ENCODE results near the gene GMDS.

DNA sequence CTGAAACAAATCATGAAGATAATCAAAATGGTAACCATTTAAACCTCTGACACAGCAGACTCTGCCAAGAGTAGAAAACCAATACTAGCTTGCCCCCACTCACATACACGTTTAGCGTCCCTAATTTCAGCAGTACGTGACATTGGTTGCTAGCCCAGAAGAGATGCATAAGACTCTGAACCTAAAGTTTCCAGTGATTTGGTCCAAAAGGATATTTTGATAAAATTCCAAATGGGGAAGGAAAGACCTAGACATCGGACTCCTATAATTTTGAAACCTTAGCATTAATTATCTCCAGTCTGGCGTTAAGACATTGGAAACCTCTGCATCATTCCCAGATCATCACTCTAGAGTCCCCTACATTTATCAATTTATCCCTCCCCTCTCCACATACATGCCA lies 98.1 kb downstream of the GMDS start:
- TF ChIP-seq, protein P1, sequence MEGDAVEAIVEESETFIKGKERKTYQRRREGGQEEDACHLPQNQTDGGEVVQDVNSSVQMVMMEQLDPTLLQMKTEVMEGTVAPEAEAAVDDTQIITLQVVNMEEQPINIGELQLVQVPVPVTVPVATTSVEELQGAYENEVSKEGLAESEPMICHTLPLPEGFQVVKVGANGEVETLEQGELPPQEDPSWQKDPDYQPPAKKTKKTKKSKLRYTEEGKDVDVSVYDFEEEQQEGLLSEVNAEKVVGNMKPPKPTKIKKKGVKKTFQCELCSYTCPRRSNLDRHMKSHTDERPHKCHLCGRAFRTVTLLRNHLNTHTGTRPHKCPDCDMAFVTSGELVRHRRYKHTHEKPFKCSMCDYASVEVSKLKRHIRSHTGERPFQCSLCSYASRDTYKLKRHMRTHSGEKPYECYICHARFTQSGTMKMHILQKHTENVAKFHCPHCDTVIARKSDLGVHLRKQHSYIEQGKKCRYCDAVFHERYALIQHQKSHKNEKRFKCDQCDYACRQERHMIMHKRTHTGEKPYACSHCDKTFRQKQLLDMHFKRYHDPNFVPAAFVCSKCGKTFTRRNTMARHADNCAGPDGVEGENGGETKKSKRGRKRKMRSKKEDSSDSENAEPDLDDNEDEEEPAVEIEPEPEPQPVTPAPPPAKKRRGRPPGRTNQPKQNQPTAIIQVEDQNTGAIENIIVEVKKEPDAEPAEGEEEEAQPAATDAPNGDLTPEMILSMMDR (IDR thresholded peaks at IDR 0.05): no peak
- no peak for TF ChIP-seq POLR2A (IDR thresholded peaks at IDR 0.05)
